B cell (primary cell): ENCODE results near the gene MAP3K9. TPM values are rescaled to one million over a fixed set of nuclear protein-coding genes. Genes with fewer than 3 reads are reported as not detected.

Source experiments
- ATAC-seq: fragments of 200-7000 bp; cut with Tn5 transposase; one replicate; pipeline ENCODE4 v1.10.0; 2021; ENCODE audit warnings: low read depth, mild to moderate bottlenecking, moderate number of reproducible peaks, moderate library complexity
- CTCF ChIA-PET: fragments of 350-600 bp; sonication (Branson Sonifier 250); formaldehyde crosslinking; loops from one replicate; lab custom pipeline; 2021; ENCODE audit warnings: antibody characterized with exemption, inconsistent platforms; lab: Charles Lee
- POLR2A ChIA-PET: fragments of 350-600 bp; sonication (Branson Sonifier 250); formaldehyde crosslinking; loops from one replicate; lab custom pipeline; 2021; ENCODE audit warnings: antibody characterized with exemption; lab: Charles Lee
- DNase-seq: peaks from one replicate; pipeline ENCODE4 v3.0.0; 2013
- H2AFZ ChIP-seq: 2 replicates; pipeline ENCODE4 v1.6.1; 2012; ENCODE audit warnings: mild to moderate bottlenecking, low read depth, low read length; ENCODE audit not compliant: insufficient read depth, poor library complexity, severe bottlenecking
- H3K27ac ChIP-seq, 2 donors: 1 replicate in 1 of 2; 2 replicates in 1 of 2; pipeline ENCODE4 v1.5.1; 2012 to 2013; ENCODE audit warnings: low read length in 2 of 2, mild to moderate bottlenecking in 2 of 2, moderate library complexity in 1 of 2
- H3K27me3 ChIP-seq, 4 experiments: fragments of 200-600 bp in 1 of 4; sonication (generic) in 1 of 4; replicated peaks in 1 of 4; 1 replicate in 2 of 4; 2 replicates in 2 of 4; pipeline versions ENCODE4 v1.6.1 to v1.7.0; 2013 to 2016; ENCODE audit warnings: low read length in 3 of 4, mild to moderate bottlenecking in 2 of 4, mixed read lengths in 1 of 4, moderate library complexity in 1 of 4; ENCODE audit not compliant: insufficient read depth in 4 of 4, control insufficient read depth in 3 of 4; ENCODE audit errors: control extremely low read depth in 1 of 4
- H3K36me3 ChIP-seq, 2 experiments: replicated peaks in 1 of 2; 1 replicate in 1 of 2; 2 replicates in 1 of 2; pipeline versions ENCODE4 v1.6.1 to v1.7.1; 2013; ENCODE audit warnings: low read length in 1 of 2; ENCODE audit not compliant: insufficient read depth in 2 of 2, control insufficient read depth in 1 of 2; ENCODE audit errors: control extremely low read depth in 1 of 2, extremely low read depth in 1 of 2
- H3K4me1 ChIP-seq, 2 donors: fragments of 200-600 bp in 1 of 2; sonication (generic) in 1 of 2; 1 replicate in 1 of 2; 2 replicates in 1 of 2; pipeline versions ENCODE4 v1.5.1 to v1.6.1; 2013 to 2017; ENCODE audit warnings: low read length in 2 of 2; ENCODE audit not compliant: control insufficient read depth in 2 of 2, insufficient read depth in 2 of 2
- H3K4me2 ChIP-seq: replicated peaks from 2 replicates; pipeline ENCODE3; 2012; ENCODE audit warnings: mild to moderate bottlenecking, low read depth, low read length; ENCODE audit not compliant: poor library complexity, severe bottlenecking
- H3K4me3 ChIP-seq, 5 experiments: fragments of 200-600 bp in 1 of 5; sonication (generic) in 1 of 5; 1 replicate in 3 of 5; 2 replicates in 2 of 5; pipeline versions ENCODE4 v1.5.1 to v1.7.0; 2011 to 2016; ENCODE audit warnings: low read length in 4 of 5, mild to moderate bottlenecking in 4 of 5, low read depth in 2 of 5, control low read depth in 1 of 5, moderate library complexity in 1 of 5; ENCODE audit not compliant: insufficient read depth in 1 of 5; ENCODE audit errors: control extremely low read depth in 1 of 5, extremely low read depth in 1 of 5
- H3K79me2 ChIP-seq: fragments of 200-600 bp; sonication (generic); one replicate; pipeline ENCODE4 v1.6.0; 2016; ENCODE audit warnings: low read length; ENCODE audit not compliant: control insufficient read depth, insufficient read depth
- H3K9ac ChIP-seq: fragments of 200-600 bp; sonication (generic); 2 replicates; pipeline ENCODE4 v1.6.1; 2017; ENCODE audit warnings: mild to moderate bottlenecking, low read length, moderate library complexity
- H3K9me3 ChIP-seq, 3 donors: one replicate each; pipeline versions ENCODE4 v1.6.1 to v1.7.1; 2013; ENCODE audit warnings: low read length in 2 of 3; ENCODE audit not compliant: control insufficient read depth in 2 of 3, insufficient read depth in 1 of 3; ENCODE audit errors: control extremely low read depth in 1 of 3
- H4K20me1 ChIP-seq: 2 replicates; pipeline ENCODE4 v1.6.0; 2012; ENCODE audit warnings: mild to moderate bottlenecking, low read length; ENCODE audit not compliant: insufficient read depth, control insufficient read depth, poor library complexity, severe bottlenecking
- H3K27ac Mint-ChIP-seq: one replicate; pipeline ENCODE4 v1.8.0; 2021; ENCODE audit warnings: mixed read lengths
- H3K27me3 Mint-ChIP-seq: one replicate; pipeline ENCODE4 v1.8.0; 2021; ENCODE audit warnings: mixed read lengths
- H3K4me1 Mint-ChIP-seq: one replicate; pipeline ENCODE4 v1.8.0; 2021; ENCODE audit warnings: mixed read lengths
- H3K4me3 Mint-ChIP-seq: one replicate; pipeline ENCODE4 v1.8.0; 2021; ENCODE audit warnings: mixed read lengths
- H3K9me3 Mint-ChIP-seq: one replicate; pipeline ENCODE4 v1.8.0; 2022; ENCODE audit warnings: mixed read lengths; ENCODE audit not compliant: insufficient read depth
- EZH2 ChIP-seq: IDR thresholded peaks from 2 replicates; pipeline ENCODE4 v1.6.1; 2012; ENCODE audit warnings: borderline replicate concordance, low read depth, mild to moderate bottlenecking, moderate library complexity, low read length; ENCODE audit not compliant: insufficient read depth, poor library complexity, severe bottlenecking
- WGBS: methylation state at CpG from one replicate; pipeline ENCODE4 v1.1.5; 2013; ENCODE audit warnings: missing lambda C conversion rate; ENCODE audit not compliant: insufficient coverage; 5-methylcytosine and 5-hydroxymethylcytosine counted together
- intact Hi-C: fragments of 100-400 bp; cut with micrococcal nuclease; formaldehyde crosslinking; loops from one replicate; pipeline ENCODE4 v1.10.0; 2022
- polyA plus RNA-seq: library from polyadenylated mRNA; depleted of rRNA; stranded (reverse); fragments of >200 nt; gene quantifications from 2 replicates; pipeline ENCODE4 v1.2.3, GENCODE V29; 2012
- total RNA-seq, 2 donors: library from RNA; stranded (reverse); fragments of 120-200 nt in 1 of 2; gene quantifications; 1 replicate in 1 of 2; 2 replicates in 1 of 2; pipeline versions ENCODE4 v1.2.3 to v1.2.4, GENCODE V29; 2013 to 2022
- TF ChIP-seq, protein P1 (sequence below): fragments of 200-600 bp; IDR thresholded peaks from one replicate; pipeline ENCODE4 v1.8.0; 2022; ENCODE audit warnings: antibody characterized with exemption, mild to moderate bottlenecking

Gene MAP3K9
- total and polyA plus RNA-seq, 2 donors (not counting 1 experiment from before 2014, with no cell fraction given): 4.7 to 20.2 TPM

DNA sequence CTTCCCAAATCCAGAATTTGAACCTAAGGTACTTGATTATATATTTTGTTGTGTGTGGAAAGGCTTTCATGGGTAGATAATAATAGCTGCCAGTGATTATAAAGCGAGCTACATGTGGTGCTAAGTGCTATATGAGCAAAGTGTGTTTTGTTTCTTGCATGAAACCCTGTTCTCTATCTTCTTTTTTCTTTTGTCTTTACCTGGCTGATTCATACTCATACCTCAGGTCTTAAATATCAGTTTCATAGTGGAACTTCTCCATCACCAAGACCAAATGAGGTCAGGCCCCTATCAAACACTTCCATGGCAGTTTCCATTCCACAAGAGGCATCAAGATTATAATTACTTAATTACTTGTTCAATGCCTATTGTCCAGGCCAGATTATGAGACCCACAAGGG is 6.9 kb downstream of the MAP3K9 start:
- DNase-seq (no peak), ATAC-seq (no peak)
- TF ChIP-seq EZH2: no peak
- TF ChIP-seq, protein P1, sequence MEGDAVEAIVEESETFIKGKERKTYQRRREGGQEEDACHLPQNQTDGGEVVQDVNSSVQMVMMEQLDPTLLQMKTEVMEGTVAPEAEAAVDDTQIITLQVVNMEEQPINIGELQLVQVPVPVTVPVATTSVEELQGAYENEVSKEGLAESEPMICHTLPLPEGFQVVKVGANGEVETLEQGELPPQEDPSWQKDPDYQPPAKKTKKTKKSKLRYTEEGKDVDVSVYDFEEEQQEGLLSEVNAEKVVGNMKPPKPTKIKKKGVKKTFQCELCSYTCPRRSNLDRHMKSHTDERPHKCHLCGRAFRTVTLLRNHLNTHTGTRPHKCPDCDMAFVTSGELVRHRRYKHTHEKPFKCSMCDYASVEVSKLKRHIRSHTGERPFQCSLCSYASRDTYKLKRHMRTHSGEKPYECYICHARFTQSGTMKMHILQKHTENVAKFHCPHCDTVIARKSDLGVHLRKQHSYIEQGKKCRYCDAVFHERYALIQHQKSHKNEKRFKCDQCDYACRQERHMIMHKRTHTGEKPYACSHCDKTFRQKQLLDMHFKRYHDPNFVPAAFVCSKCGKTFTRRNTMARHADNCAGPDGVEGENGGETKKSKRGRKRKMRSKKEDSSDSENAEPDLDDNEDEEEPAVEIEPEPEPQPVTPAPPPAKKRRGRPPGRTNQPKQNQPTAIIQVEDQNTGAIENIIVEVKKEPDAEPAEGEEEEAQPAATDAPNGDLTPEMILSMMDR: no peak
- peaks cover 6% of the 10 kb centered on the region for H4K20me1 ChIP-seq
- POLR2A ChIA-PET: no interaction called here
- peaks cover 19 to 22% of the 10 kb centered on the region in 2 donors for H3K4me1 ChIP-seq
- no peak overlapping the region for H3K27ac ChIP-seq
- no peaks in the 10 kb centered on the region for H3K27me3 Mint-ChIP-seq
- CTCF ChIA-PET: no interaction called here
- H3K4me2 ChIP-seq: peak overlapping the region; percentile 71
- H3K4me1 Mint-ChIP-seq: peaks cover 37% of the 10 kb centered on the region
- H3K79me2 ChIP-seq: peaks cover 60% of the 10 kb centered on the region
- peak overlapping the region; percentile 75 for H3K27ac Mint-ChIP-seq
- intact Hi-C loops: loop anchor here (2.0 to 10.0 kb wide), 2 partner anchors 14 to 1038 kb away; partner anchors contain the start of gene SRSF5
- H3K27me3 ChIP-seq: no peaks in the 10 kb centered on the region
- H3K9me3 Mint-ChIP-seq: no peaks in the 10 kb centered on the region
- no peaks in the 10 kb centered on the region for H3K9me3 ChIP-seq
- no CpG with 5 or more reads among the region's 1 CpG for WGBS
- H3K4me3 Mint-ChIP-seq: no peak overlapping the region
- no peak overlapping the region for H3K4me3 ChIP-seq
- no peak overlapping the region for H3K9ac ChIP-seq
- no peak overlapping the region for H2AFZ ChIP-seq
- peaks cover 0 to 14% of the 10 kb centered on the region in 2 experiments for H3K36me3 ChIP-seq

GRCh38 chr14:70801836-70802235 is 7.5 kb downstream of the MAP3K9 start:
- Histone ChIP-seq H3K27ac (no peak overlapping the region), H3K4me2 (no peak overlapping the region), H3K27me3 (no peaks in the 10 kb centered on the region), H2AFZ (no peak overlapping the region), H3K9me3 (no peaks in the 10 kb centered on the region), H3K79me2 (peaks cover 55% of the 10 kb centered on the region), H3K36me3 (peaks cover 0 to 14% of the 10 kb centered on the region in 2 experiments), H3K4me3 (no peak overlapping the region), H3K9ac (no peak overlapping the region), H3K4me1 (peaks cover 19 to 22% of the 10 kb centered on the region in 2 donors), H4K20me1 (peaks cover 6% of the 10 kb centered on the region)
- no peak for TF ChIP-seq EZH2
- TF ChIP-seq, protein P1: no peak
- Mint-ChIP-seq H3K9me3 (no peaks in the 10 kb centered on the region), H3K4me3 (no peak overlapping the region), H3K27me3 (no peaks in the 10 kb centered on the region), H3K27ac (no peak overlapping the region), H3K4me1 (peaks cover 35% of the 10 kb centered on the region)
- ChIA-PET POLR2A (no interaction called here), CTCF (interaction anchor here (1.3 kb wide), 1 partner anchor 178 kb away, joined by 3 read pairs; no protein-coding TSS in a partner anchor)
- DNase-seq (no peak), ATAC-seq (no peak)
- WGBS: 95% methylated on average over 5 of the region's 5 CpGs
- intact Hi-C loops: loop anchor here (2.0 to 10.0 kb wide), 2 partner anchors 15 to 1037 kb away; partner anchors contain the start of gene SRSF5
